ENCODE measurements around the gene AGAP2. TPM values are rescaled to one million over a fixed set of nuclear protein-coding genes. Genes with fewer than 3 reads are reported as not detected.
A peak's percentile ranks its signal among the peaks of the same experiment; 100 is the strongest.

AGAP2 gene
- total and polyA plus RNA-seq, 2 of the 13 experiments (the other 11 are each of a cell fraction or from before 2014, with no cell fraction given) = 0.38 to 0.45 TPM

DNA sequence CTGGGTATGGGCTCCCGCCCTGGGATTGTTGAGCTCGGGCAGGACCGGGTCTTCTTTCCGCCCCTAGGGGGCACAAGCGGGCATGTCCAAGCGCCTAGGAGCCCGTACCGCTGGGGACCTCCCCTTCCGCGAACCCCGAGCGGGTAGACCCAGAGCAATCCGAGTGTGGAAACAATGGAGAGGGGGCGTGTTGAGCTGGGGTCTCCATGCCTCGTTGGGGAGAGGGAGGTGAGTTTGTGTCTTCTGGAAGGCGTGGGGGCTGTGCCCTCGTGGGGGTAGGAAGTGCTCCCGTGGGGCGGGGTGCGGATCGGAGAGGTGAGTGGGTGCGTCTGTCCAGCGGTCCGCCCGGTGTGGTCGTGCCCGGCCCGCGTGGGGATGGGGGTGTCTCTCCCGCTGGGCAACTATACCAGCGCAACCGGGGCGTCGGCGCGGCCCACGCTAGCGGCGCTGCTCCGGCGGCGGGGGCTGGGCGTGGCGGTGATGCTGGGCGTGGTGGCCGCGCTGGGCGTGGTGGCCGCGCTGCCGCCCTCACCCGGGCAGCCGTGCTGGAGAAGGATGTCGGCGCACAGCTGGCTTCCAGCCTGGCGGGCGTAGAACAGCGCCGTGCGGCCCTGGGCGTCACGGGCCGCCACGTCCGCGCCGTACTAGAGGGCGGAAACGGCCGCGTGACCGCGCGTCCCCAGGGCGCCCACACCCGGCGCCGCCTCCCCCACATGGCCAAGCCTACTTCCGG is 12.2 kb downstream of the AGAP2 start (continued):
- TF ChIP-seq ATF6 (CRISPR knock-in tag; conservative IDR thresholded peaks at IDR 0.05) (no peak), DMTF1 (CRISPR knock-in tag; IDR thresholded peaks at IDR 0.05) (no peak), WIZ (CRISPR knock-in tag; IDR thresholded peaks at IDR 0.05) (no peak), ELF4 (CRISPR knock-in tag; IDR thresholded peaks at IDR 0.05; ENCODE audit: borderline replicate concordance) (no peak), NCOA2 (CRISPR knock-in tag; IDR thresholded peaks at IDR 0.05) (no peak), GABPA (IDR thresholded peaks at IDR 0.05; ENCODE audit: low read depth, low read length) (no peak), GABPA (CRISPR knock-in tag; IDR thresholded peaks at IDR 0.05; ENCODE audit: low read depth) (peak; percentile 27), RAD21 (CRISPR knock-in tag; IDR thresholded peaks at IDR 0.05) (peak; percentile 67), ZNF816 (CRISPR knock-in tag; IDR thresholded peaks at IDR 0.05; ENCODE audit: borderline replicate concordance) (no peak), CREB3 (CRISPR knock-in tag; IDR thresholded peaks at IDR 0.05) (no peak), ZNF564 (CRISPR knock-in tag; IDR thresholded peaks at IDR 0.05) (no peak), PCBP1 (IDR thresholded peaks at IDR 0.05; ENCODE audit: borderline replicate concordance, low read depth, low read length) (no peak), MYC (CRISPR knock-in tag; IDR thresholded peaks at IDR 0.05; ENCODE audit: borderline replicate concordance) (peak; percentile 51; the same call in 1 of the 2 replicates), ZNF12 (CRISPR knock-in tag; IDR thresholded peaks at IDR 0.05) (no peak), SALL1 (CRISPR knock-in tag; IDR thresholded peaks at IDR 0.05) (peak; percentile 25; the same call in 1 of the 2 replicates), ATF7-NPFF (CRISPR knock-in tag; IDR thresholded peaks at IDR 0.05; ENCODE audit: low read depth) (no peak), SMC3 (IDR thresholded peaks at IDR 0.05; ENCODE audit: low read length) (0 out of 2 replicates have a peak, but pooled peaks have one; percentile 20)
- TF ChIP-seq, protein P1, sequence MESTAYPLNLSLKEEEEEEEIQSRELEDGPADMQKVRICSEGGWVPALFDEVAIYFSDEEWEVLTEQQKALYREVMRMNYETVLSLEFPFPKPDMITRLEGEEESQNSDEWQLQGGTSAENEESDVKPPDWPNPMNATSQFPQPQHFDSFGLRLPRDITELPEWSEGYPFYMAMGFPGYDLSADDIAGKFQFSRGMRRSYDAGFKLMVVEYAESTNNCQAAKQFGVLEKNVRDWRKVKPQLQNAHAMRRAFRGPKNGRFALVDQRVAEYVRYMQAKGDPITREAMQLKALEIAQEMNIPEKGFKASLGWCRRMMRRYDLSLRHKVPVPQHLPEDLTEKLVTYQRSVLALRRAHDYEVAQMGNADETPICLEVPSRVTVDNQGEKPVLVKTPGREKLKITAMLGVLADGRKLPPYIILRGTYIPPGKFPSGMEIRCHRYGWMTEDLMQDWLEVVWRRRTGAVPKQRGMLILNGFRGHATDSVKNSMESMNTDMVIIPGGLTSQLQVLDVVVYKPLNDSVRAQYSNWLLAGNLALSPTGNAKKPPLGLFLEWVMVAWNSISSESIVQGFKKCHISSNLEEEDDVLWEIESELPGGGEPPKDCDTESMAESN (CRISPR knock-in tag; conservative IDR thresholded peaks at IDR 0.05) = 0 out of 2 replicates have a peak, but pooled peaks have one; percentile 58
- TF ChIP-seq, protein P2, sequence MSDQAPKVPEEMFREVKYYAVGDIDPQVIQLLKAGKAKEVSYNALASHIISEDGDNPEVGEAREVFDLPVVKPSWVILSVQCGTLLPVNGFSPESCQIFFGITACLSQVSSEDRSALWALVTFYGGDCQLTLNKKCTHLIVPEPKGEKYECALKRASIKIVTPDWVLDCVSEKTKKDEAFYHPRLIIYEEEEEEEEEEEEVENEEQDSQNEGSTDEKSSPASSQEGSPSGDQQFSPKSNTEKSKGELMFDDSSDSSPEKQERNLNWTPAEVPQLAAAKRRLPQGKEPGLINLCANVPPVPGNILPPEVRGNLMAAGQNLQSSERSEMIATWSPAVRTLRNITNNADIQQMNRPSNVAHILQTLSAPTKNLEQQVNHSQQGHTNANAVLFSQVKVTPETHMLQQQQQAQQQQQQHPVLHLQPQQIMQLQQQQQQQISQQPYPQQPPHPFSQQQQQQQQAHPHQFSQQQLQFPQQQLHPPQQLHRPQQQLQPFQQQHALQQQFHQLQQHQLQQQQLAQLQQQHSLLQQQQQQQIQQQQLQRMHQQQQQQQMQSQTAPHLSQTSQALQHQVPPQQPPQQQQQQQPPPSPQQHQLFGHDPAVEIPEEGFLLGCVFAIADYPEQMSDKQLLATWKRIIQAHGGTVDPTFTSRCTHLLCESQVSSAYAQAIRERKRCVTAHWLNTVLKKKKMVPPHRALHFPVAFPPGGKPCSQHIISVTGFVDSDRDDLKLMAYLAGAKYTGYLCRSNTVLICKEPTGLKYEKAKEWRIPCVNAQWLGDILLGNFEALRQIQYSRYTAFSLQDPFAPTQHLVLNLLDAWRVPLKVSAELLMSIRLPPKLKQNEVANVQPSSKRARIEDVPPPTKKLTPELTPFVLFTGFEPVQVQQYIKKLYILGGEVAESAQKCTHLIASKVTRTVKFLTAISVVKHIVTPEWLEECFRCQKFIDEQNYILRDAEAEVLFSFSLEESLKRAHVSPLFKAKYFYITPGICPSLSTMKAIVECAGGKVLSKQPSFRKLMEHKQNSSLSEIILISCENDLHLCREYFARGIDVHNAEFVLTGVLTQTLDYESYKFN (CRISPR knock-in tag; conservative IDR thresholded peaks at IDR 0.05) = 0 out of 2 replicates have a peak, but pooled peaks have one; percentile 14
